MM.1S (cell line): ENCODE results near the gene SYT5.
A peak's percentile ranks its signal among the peaks of the same experiment; 100 is the strongest.

Experiments
- DNase-seq: peaks from one replicate; pipeline ENCODE4 v3.0.0-alpha.2; 2015
- H2AFZ ChIP-seq: fragments of 300-600 bp; sonication (generic); 2 replicates; pipeline ENCODE4 v1.6.0; 2016; ENCODE audit warnings: antibody characterized with exemption, low read length
- H3F3A ChIP-seq: fragments of 300-600 bp; sonication (generic); 2 replicates; pipeline ENCODE4 v1.6.1; 2016; ENCODE audit warnings: mild to moderate bottlenecking, antibody characterized with exemption, low read length, moderate library complexity, mixed read lengths; ENCODE audit not compliant: insufficient read depth
- H3K27ac ChIP-seq: fragments of 300-600 bp; sonication (generic); 2 replicates; pipeline ENCODE4 v1.5.1; 2016; ENCODE audit warnings: mild to moderate bottlenecking, low read length
- H3K27me3 ChIP-seq: fragments of 300-600 bp; sonication (generic); replicated peaks from 2 replicates; pipeline ENCODE4 v1.6.0; 2016; ENCODE audit warnings: low read length; ENCODE audit not compliant: insufficient read depth
- H3K36me3 ChIP-seq: fragments of 300-600 bp; sonication (generic); replicated peaks from 2 replicates; pipeline ENCODE4 v1.6.1; 2016; ENCODE audit warnings: mild to moderate bottlenecking, low read length, mixed read lengths; ENCODE audit not compliant: insufficient read depth
- H3K4me1 ChIP-seq: fragments of 300-600 bp; sonication (generic); 2 replicates; pipeline ENCODE4 v1.6.1; 2016; ENCODE audit warnings: low read length, mixed read lengths
- H3K4me2 ChIP-seq: fragments of 300-600 bp; sonication (generic); 2 replicates; pipeline ENCODE4 v1.6.0; 2016; ENCODE audit warnings: low read depth, low read length
- H3K4me3 ChIP-seq: fragments of 300-600 bp; sonication (generic); 2 replicates; pipeline ENCODE4 v1.5.1; 2016; ENCODE audit warnings: low read length, mixed read lengths
- H3K79me2 ChIP-seq: fragments of 300-600 bp; sonication (generic); 2 replicates; pipeline ENCODE4 v1.6.1; 2016; ENCODE audit warnings: mixed run types, low read length, mixed read lengths
- H3K9ac ChIP-seq: fragments of 300-600 bp; sonication (generic); 2 replicates; pipeline ENCODE4 v1.6.1; 2016; ENCODE audit warnings: low read length, mixed read lengths
- H3K9me2 ChIP-seq: fragments of 300-600 bp; sonication (generic); replicated peaks from 2 replicates; pipeline ENCODE4 v1.6.1; 2016; ENCODE audit warnings: mild to moderate bottlenecking, low read length, mixed read lengths; ENCODE audit not compliant: insufficient read depth
- H3K9me3 ChIP-seq: fragments of 300-600 bp; sonication (generic); replicated peaks from 2 replicates; pipeline ENCODE4 v1.6.1; 2016; ENCODE audit warnings: mild to moderate bottlenecking, low read length, mixed read lengths; ENCODE audit not compliant: insufficient read depth
- H4K20me1 ChIP-seq: fragments of 300-600 bp; sonication (generic); 2 replicates; pipeline ENCODE4 v1.6.1; 2016; ENCODE audit warnings: mild to moderate bottlenecking, low read length, moderate library complexity, mixed read lengths; ENCODE audit not compliant: insufficient read depth
- EZH2 ChIP-seq: fragments of 300-600 bp; sonication (generic); optimal IDR thresholded peaks from 2 replicates; pipeline ENCODE3; 2017; ENCODE audit warnings: low read depth, mild to moderate bottlenecking, antibody characterized with exemption, low read length, mixed read lengths
- EZH2phosphoT487 ChIP-seq: fragments of 300-600 bp; sonication (generic); IDR thresholded peaks from 2 replicates; pipeline ENCODE4 v1.6.1; 2018; ENCODE audit warnings: antibody characterized with exemption, low read length
- TF ChIP-seq, protein P1 (sequence below): fragments of 300-600 bp; sonication (generic); IDR thresholded peaks from 2 replicates; pipeline ENCODE4 v1.5.1; 2016; ENCODE audit warnings: antibody characterized with exemption, low read length, mixed read lengths

The SYT5 gene

DNA sequence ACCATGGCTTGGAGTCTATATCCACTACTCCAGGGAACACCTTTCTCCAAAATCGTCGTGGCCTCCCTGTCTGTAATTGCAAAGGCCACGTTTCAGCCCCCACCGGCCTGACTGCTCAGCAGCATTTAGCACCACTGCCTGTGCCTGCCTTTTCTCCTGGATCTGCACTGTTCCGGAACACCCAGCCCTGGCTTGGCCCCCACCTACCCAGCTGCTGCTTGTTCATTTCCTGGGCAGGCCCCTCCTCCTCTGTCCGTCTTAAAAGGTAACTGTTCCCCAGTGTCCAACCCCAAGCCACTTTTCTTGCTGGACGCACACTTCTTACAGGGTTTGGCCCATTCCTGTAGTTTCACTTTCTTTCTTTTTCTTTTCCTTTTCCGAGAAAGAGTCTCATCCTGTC is 8.5 kb upstream of the SYT5 start:
- H3K4me1 ChIP-seq = no peaks in the 10 kb centered on the region
- H3F3A ChIP-seq = no peaks in the 10 kb centered on the region
- H3K4me2 ChIP-seq = peak overlapping the region; percentile 49
- H3K27ac ChIP-seq = no peak overlapping the region
- no peak overlapping the region for H2AFZ ChIP-seq
- H3K36me3 ChIP-seq = no peaks in the 10 kb centered on the region
- H3K9ac ChIP-seq = no peak overlapping the region
- DNase-seq = no peak
- peaks cover 72% of the 10 kb centered on the region for H3K27me3 ChIP-seq
- TF ChIP-seq EZH2phosphoT487 (no peak), EZH2 (no peak)
- TF ChIP-seq, protein P1, sequence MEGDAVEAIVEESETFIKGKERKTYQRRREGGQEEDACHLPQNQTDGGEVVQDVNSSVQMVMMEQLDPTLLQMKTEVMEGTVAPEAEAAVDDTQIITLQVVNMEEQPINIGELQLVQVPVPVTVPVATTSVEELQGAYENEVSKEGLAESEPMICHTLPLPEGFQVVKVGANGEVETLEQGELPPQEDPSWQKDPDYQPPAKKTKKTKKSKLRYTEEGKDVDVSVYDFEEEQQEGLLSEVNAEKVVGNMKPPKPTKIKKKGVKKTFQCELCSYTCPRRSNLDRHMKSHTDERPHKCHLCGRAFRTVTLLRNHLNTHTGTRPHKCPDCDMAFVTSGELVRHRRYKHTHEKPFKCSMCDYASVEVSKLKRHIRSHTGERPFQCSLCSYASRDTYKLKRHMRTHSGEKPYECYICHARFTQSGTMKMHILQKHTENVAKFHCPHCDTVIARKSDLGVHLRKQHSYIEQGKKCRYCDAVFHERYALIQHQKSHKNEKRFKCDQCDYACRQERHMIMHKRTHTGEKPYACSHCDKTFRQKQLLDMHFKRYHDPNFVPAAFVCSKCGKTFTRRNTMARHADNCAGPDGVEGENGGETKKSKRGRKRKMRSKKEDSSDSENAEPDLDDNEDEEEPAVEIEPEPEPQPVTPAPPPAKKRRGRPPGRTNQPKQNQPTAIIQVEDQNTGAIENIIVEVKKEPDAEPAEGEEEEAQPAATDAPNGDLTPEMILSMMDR = no peak
- no peaks in the 10 kb centered on the region for H3K79me2 ChIP-seq
- H3K9me3 ChIP-seq = no peaks in the 10 kb centered on the region
- H3K9me2 ChIP-seq = no peaks in the 10 kb centered on the region
- H4K20me1 ChIP-seq = no peaks in the 10 kb centered on the region; the same call in 1 of the 2 replicates
- H3K4me3 ChIP-seq = peak overlapping the region; percentile 28; the same call in 1 of the 2 replicates

DNA sequence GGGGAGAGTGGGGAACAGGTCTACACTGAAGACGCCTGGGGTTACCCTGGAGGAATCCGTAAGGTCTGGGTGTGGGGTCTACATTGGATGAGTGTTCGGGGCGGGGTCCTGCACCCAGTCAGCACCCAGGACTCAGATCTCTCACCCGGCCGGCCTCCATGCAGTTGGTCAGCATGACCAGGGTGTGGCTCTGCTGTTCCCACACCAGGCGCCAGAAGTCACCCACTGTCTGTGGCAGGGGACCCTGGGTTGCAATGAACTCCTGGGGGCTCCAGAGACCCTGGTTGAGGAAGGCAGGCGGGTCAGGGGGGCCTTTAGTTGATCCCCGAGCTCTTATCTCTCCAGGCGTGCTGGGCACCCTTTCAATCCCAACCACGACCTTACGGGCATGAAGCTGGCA is 6.0 kb upstream of the SYT5 start:
- Histone ChIP-seq H3K4me1 (no peaks in the 10 kb centered on the region), H3K9me3 (no peaks in the 10 kb centered on the region), H3K36me3 (no peaks in the 10 kb centered on the region), H3K9ac (no peak overlapping the region), H3K27ac (no peak overlapping the region), H3K27me3 (peaks cover 71% of the 10 kb centered on the region), H3K4me3 (no peak overlapping the region), H3F3A (no peaks in the 10 kb centered on the region), H3K4me2 (no peak overlapping the region), H3K79me2 (no peaks in the 10 kb centered on the region), H4K20me1 (no peaks in the 10 kb centered on the region; the same call in 1 of the 2 replicates), H3K9me2 (no peaks in the 10 kb centered on the region), H2AFZ (no peak overlapping the region)
- TF ChIP-seq EZH2phosphoT487 (no peak), EZH2 (no peak)
- TF ChIP-seq, protein P1 = no peak
- no peak for DNase-seq

DNA sequence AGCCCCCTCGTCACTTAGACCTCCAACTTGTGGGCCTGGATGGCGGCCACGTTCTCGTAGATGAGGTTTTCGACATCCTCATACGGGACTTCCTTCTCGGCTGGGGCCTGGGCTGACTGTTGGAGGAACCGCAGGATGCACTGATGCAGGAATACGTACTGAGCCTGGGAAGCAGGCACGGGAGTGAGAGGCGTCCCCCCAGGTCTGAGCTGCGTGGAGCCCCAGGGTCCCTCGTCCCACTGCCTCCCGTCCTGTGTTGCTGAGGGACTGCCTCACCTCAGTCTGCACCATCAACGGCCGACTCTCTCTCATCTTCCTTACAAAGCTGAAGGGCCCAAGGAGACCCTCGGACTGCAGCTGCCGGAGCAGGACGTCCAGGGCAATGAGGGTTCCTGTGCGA is 1.7 kb upstream of the SYT5 start:
- Histone ChIP-seq H3K27me3 (peaks cover 95% of the 10 kb centered on the region), H2AFZ (no peak overlapping the region)

More for the DNA sequence above, 1.7 kb upstream of the SYT5 start:
- Histone ChIP-seq H3K9me2 (no peaks in the 10 kb centered on the region), H3K4me3 (no peak overlapping the region), H3K4me2 (no peak overlapping the region), H3K79me2 (no peaks in the 10 kb centered on the region), H3F3A (no peaks in the 10 kb centered on the region), H3K9me3 (no peaks in the 10 kb centered on the region), H3K36me3 (no peaks in the 10 kb centered on the region), H4K20me1 (no peaks in the 10 kb centered on the region; the same call in 1 of the 2 replicates), H3K4me1 (peaks cover 8% of the 10 kb centered on the region; the same call in 1 of the 2 replicates), H3K9ac (no peak overlapping the region), H3K27ac (no peak overlapping the region)
- no peak for DNase-seq
- no peak for TF ChIP-seq EZH2phosphoT487
- TF ChIP-seq, protein P1 = no peak
